WERI-Rb-1 (cell line): ENCODE data around the gene MYMX.

ENCODE experiments used
- DNase-seq: peaks from one replicate; pipeline ENCODE4 v3.0.0-alpha.2; 2020
- H3K27ac ChIP-seq: fragments of 250-450 bp; sonication (Bioruptor Pico); 2 replicates; pipeline ENCODE4 v1.5.1; 2020; ENCODE audit warnings: mild to moderate bottlenecking, moderate library complexity
- H3K27me3 ChIP-seq: fragments of 250-450 bp; sonication (Bioruptor Pico); 2 replicates; pipeline ENCODE4 v1.5.1; 2021; ENCODE audit warnings: mild to moderate bottlenecking, low read depth, moderate library complexity; ENCODE audit not compliant: insufficient read depth, severe bottlenecking
- H3K36me3 ChIP-seq: fragments of 250-450 bp; sonication (Bioruptor Pico); 2 replicates; pipeline ENCODE4 v1.5.1; 2020; ENCODE audit warnings: mild to moderate bottlenecking, moderate library complexity
- H3K4me3 ChIP-seq: 2 replicates; pipeline ENCODE4 v1.5.1; 2011; ENCODE audit warnings: low read depth, mild to moderate bottlenecking, control low read depth, low read length
- H3K9me3 ChIP-seq: fragments of 250-450 bp; sonication (Bioruptor Pico); 2 replicates; pipeline ENCODE4 v1.5.1; 2021; ENCODE audit warnings: mild to moderate bottlenecking, moderate library complexity; ENCODE audit not compliant: severe bottlenecking
- CTCF ChIP-seq: IDR thresholded peaks from 2 replicates; pipeline ENCODE4 v1.5.1; 2011; ENCODE audit warnings: low read depth, mild to moderate bottlenecking, control low read depth, inconsistent platforms, low read length

MYMX gene

GRCh38 chr6:44255871-44256774, 39.4 kb downstream of the MYMX start:
- H3K9me3 ChIP-seq: no peaks in the 10 kb centered on the region
- DNase-seq: peak; percentile 21
- no peaks in the 10 kb centered on the region for H3K27me3 ChIP-seq
- TF ChIP-seq CTCF: no peak
- peaks cover 72% of the 10 kb centered on the region for H3K36me3 ChIP-seq
- H3K4me3 ChIP-seq: peak overlapping the region; percentile 74
- H3K27ac ChIP-seq: peak overlapping the region; percentile 87

- Histone ChIP-seq H3K9me3 (no peaks in the 10 kb centered on the region), H3K4me3 (peak overlapping the region; percentile 74), H3K27ac (peak overlapping the region; percentile 87), H3K27me3 (no peaks in the 10 kb centered on the region), H3K36me3 (peaks cover 71% of the 10 kb centered on the region)
- TF ChIP-seq CTCF: no peak
- DNase-seq: no peak
These were observed 40.0 kb downstream of the MYMX start for GRCh38 chr6:44256775-44257024.

- Histone ChIP-seq H3K4me3 (peak within 1 kb of the TSS; percentile 74), H3K27ac (peak within 1 kb of the TSS; percentile 87), H3K27me3 (no peaks in the 10 kb centered on the region), H3K36me3 (peaks cover 66% of the 10 kb centered on the region), H3K9me3 (no peaks in the 10 kb centered on the region)
- TF ChIP-seq CTCF: peak; percentile 74
- peak; percentile 91 for DNase-seq
These were observed 40.5 kb downstream of the MYMX start, which contains the start of gene SLC35B2 for GRCh38 chr6:44257025-44257752. Gene SLC35B2, minus strand, starts transcription at chr6:44257528. Its CDS starts 118 bp downstream, at chr6:44257410.

- no peak for DNase-seq
- Histone ChIP-seq H3K9me3 (no peaks in the 10 kb centered on the region), H3K36me3 (peaks cover 60% of the 10 kb centered on the region), H3K27ac (peak overlapping the region; percentile 87), H3K4me3 (peak overlapping the region; percentile 18), H3K27me3 (no peaks in the 10 kb centered on the region)
- TF ChIP-seq CTCF: no peak
These were observed 41.1 kb downstream of the MYMX start for GRCh38 chr6:44257753-44258324.

GRCh38 chr6:44258325-44258863, 41.7 kb downstream of the MYMX start:
- Histone ChIP-seq H3K9me3 (no peaks in the 10 kb centered on the region), H3K27me3 (no peaks in the 10 kb centered on the region), H3K27ac (peak overlapping the region; percentile 87; the same call in 1 of the 2 replicates), H3K36me3 (peaks cover 54% of the 10 kb centered on the region), H3K4me3 (no peak overlapping the region)
- DNase-seq: no peak
- no peak for TF ChIP-seq CTCF
